Neural progenitor cell (in vitro differentiated cells): ENCODE results near the gene AVPR1A.

Experiments used
- CTCF ChIP-seq: fragments of 200-600 bp; sonication (generic); IDR thresholded peaks from 2 replicates; pipeline ENCODE4 v1.5.1; 2017; ENCODE audit warnings: antibody characterized with exemption, mild to moderate bottlenecking
- EZH2 ChIP-seq: fragments of 200-600 bp; sonication (generic); IDR thresholded peaks from 2 replicates; pipeline ENCODE4 v1.6.1; 2017; ENCODE audit warnings: antibody characterized with exemption, mild to moderate bottlenecking, moderate library complexity
- EZH2phosphoT487 ChIP-seq: fragments of 200-600 bp; sonication (generic); IDR thresholded peaks from 2 replicates; pipeline ENCODE4 v1.6.1; 2017; ENCODE audit warnings: antibody characterized with exemption

GRCh38 chr12:63133981-63134380 lies 17.0 kb downstream of the AVPR1A start:
- TF ChIP-seq CTCF (no peak), EZH2 (no peak), EZH2phosphoT487 (no peak)
